WERI-Rb-1 (cell line): ENCODE measurements around the gene TTC17.

ENCODE experiments used
- DNase-seq: peaks from one replicate; pipeline ENCODE4 v3.0.0-alpha.2; 2020
- H3K27ac ChIP-seq: fragments of 250-450 bp; sonication (Bioruptor Pico); 2 replicates; pipeline ENCODE4 v1.5.1; 2020; ENCODE audit warnings: mild to moderate bottlenecking, moderate library complexity
- H3K27me3 ChIP-seq: fragments of 250-450 bp; sonication (Bioruptor Pico); 2 replicates; pipeline ENCODE4 v1.5.1; 2021; ENCODE audit warnings: mild to moderate bottlenecking, low read depth, moderate library complexity; ENCODE audit not compliant: insufficient read depth, severe bottlenecking
- H3K36me3 ChIP-seq: fragments of 250-450 bp; sonication (Bioruptor Pico); 2 replicates; pipeline ENCODE4 v1.5.1; 2020; ENCODE audit warnings: mild to moderate bottlenecking, moderate library complexity
- H3K4me3 ChIP-seq: 2 replicates; pipeline ENCODE4 v1.5.1; 2011; ENCODE audit warnings: low read depth, mild to moderate bottlenecking, control low read depth, low read length
- H3K9me3 ChIP-seq: fragments of 250-450 bp; sonication (Bioruptor Pico); 2 replicates; pipeline ENCODE4 v1.5.1; 2021; ENCODE audit warnings: mild to moderate bottlenecking, moderate library complexity; ENCODE audit not compliant: severe bottlenecking
- TF ChIP-seq, protein P1 (sequence below): IDR thresholded peaks from 2 replicates; pipeline ENCODE4 v1.5.1; 2011; ENCODE audit warnings: low read depth, mild to moderate bottlenecking, control low read depth, inconsistent platforms, low read length

Gene TTC17

DNA sequence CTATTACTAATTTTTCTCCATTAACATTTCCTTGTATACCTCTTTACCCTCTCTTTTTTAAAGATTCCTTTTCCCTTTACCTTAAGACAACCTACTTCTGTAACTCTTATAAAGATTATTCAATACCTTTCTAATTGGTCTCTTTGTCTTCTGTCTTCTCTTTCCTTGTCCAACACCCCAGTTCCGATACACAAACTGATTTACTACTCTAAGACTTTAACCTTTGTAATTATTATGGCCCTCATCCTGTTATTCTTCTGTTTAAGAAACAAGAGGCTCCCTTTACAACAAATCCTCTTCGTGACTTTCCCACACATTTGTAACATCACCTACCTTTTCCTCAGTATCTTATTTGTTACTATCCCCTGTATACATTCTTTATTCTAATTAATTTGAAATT lies 81.8 kb downstream of the TTC17 start:
- no peak overlapping the region for H3K4me3 ChIP-seq
- H3K9me3 ChIP-seq, result no peaks in the 10 kb centered on the region
- no peak overlapping the region for H3K27ac ChIP-seq
- TF ChIP-seq, protein P1, sequence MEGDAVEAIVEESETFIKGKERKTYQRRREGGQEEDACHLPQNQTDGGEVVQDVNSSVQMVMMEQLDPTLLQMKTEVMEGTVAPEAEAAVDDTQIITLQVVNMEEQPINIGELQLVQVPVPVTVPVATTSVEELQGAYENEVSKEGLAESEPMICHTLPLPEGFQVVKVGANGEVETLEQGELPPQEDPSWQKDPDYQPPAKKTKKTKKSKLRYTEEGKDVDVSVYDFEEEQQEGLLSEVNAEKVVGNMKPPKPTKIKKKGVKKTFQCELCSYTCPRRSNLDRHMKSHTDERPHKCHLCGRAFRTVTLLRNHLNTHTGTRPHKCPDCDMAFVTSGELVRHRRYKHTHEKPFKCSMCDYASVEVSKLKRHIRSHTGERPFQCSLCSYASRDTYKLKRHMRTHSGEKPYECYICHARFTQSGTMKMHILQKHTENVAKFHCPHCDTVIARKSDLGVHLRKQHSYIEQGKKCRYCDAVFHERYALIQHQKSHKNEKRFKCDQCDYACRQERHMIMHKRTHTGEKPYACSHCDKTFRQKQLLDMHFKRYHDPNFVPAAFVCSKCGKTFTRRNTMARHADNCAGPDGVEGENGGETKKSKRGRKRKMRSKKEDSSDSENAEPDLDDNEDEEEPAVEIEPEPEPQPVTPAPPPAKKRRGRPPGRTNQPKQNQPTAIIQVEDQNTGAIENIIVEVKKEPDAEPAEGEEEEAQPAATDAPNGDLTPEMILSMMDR, result no peak
- H3K36me3 ChIP-seq, result peaks cover 34% of the 10 kb centered on the region
- H3K27me3 ChIP-seq, result no peaks in the 10 kb centered on the region
- DNase-seq, result no peak

DNA sequence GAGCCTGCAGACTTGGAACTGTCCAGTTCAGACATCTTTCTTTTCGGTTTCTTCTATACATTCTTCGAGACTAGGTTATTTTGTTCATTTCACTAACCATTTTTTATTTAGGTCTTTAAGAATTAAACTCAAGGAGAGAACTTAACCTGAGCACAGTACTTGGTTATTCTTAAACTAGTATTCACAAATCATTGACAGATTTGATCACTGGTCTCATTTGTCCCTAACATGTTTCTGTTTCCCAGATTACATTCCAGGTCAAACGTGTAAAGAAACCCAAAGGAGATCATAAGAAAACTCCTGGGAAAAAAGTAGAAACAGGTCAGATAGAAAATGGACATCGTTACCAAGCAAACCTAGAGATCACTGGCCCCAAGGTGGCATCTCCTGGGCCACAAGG lies 85.1 kb downstream of the TTC17 start:
- no peaks in the 10 kb centered on the region for H3K27me3 ChIP-seq
- no peak for DNase-seq
- H3K27ac ChIP-seq, result no peak overlapping the region
- TF ChIP-seq, protein P1, result no peak
- H3K4me3 ChIP-seq, result no peak overlapping the region
- peaks cover 56% of the 10 kb centered on the region for H3K36me3 ChIP-seq
- no peaks in the 10 kb centered on the region for H3K9me3 ChIP-seq

DNA sequence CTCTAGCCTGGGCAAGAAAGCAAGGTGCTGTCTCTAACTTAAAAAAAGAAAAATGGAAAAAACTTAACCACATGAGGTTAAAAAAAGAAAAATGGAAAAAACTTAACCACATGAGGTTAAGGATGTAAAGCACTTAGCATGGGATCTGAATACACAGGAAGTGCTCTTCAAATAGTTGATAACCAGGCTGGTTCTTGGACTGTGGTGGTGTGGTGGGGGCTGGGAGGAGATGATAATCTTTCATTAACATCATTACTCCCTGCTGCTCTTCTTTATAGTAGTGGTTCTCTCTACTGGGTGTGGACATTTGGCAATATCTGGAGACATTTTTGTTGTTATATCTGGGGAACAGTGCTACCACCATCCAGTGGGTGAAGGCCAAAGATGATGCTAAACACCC lies 88.4 kb downstream of the TTC17 start:
- H3K36me3 ChIP-seq, result peaks cover 81% of the 10 kb centered on the region
- TF ChIP-seq, protein P1, result no peak
- no peaks in the 10 kb centered on the region for H3K27me3 ChIP-seq
- H3K4me3 ChIP-seq, result no peak overlapping the region
- H3K27ac ChIP-seq, result no peak overlapping the region
- no peaks in the 10 kb centered on the region for H3K9me3 ChIP-seq
- DNase-seq, result no peak

DNA sequence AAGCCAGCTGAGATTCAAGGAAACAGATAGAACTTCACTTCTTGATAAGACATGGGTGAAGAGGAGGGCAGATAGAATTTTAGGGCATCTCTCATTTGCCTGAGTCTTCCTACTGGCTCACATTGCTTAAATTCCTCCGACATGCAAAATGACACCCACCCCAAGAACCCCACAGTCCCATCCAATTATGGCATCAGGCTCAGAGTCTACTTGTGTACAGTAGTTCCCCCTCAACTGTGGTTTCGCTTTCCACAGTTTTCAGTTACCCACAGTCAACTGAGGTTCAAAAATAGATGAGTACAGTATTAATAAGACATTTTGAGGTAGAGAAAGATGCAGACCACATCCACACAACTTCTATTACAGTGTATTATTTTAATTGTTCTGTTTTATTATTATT lies 99.8 kb downstream of the TTC17 start:
- Histone ChIP-seq H3K27ac (no peak overlapping the region), H3K9me3 (no peaks in the 10 kb centered on the region), H3K4me3 (no peak overlapping the region), H3K27me3 (no peaks in the 10 kb centered on the region), H3K36me3 (peaks cover 36% of the 10 kb centered on the region)
- TF ChIP-seq, protein P1, result no peak
- no peak for DNase-seq

DNA sequence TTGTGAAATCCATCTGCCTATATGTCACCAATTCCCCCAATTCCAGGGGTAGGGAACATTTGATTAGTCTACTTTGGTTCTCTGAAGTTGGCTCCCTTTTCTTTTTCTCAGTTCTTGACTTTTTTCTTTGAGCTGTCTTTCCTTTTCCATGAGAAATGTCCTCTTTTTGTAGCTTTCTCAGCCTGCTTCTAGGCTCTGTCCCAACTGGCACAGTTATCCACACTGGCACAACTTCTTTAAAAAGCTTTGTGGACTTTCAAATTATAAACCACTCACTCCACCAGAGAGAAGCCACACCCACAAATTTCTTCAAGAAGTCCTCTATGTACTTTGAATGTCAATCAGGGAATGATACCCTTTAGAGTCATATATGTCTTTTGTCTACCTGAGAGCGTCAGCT lies 100.5 kb downstream of the TTC17 start:
- no peak for DNase-seq
- H3K27ac ChIP-seq, result no peak overlapping the region
- H3K4me3 ChIP-seq, result no peak overlapping the region
- no peaks in the 10 kb centered on the region for H3K9me3 ChIP-seq
- peaks cover 33% of the 10 kb centered on the region for H3K36me3 ChIP-seq
- TF ChIP-seq, protein P1, result no peak
- H3K27me3 ChIP-seq, result no peaks in the 10 kb centered on the region

DNA sequence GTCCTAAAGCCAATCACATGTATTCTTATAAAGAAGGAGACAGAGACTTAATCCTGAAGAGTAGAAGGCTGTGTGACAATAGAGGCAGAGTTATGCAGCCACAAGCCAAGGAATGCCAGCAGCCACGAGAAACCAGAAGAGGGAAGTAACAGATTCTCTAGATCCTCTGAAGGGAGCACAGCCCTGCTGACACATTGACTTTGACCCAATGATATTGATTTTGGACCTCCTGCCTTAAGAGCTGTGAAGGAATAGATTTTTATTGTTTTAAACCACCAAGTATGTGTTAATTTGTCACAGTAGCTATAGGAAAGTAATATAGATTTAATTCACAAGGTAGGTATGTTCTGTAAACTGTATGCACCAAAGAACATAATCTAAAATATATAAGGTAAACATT lies 103.6 kb downstream of the TTC17 start:
- TF ChIP-seq, protein P1, result no peak
- Histone ChIP-seq H3K36me3 (peaks cover 39% of the 10 kb centered on the region), H3K27me3 (no peaks in the 10 kb centered on the region), H3K9me3 (no peaks in the 10 kb centered on the region), H3K27ac (no peak overlapping the region), H3K4me3 (no peak overlapping the region)
- DNase-seq, result no peak
